ENCODE results near the gene EXD3. TPM values are rescaled to one million over a fixed set of nuclear protein-coding genes. Genes with fewer than 3 reads are reported as not detected.
A peak's percentile ranks its signal among the peaks of the same experiment; 100 is the strongest.

The EXD3 gene
- total and polyA plus RNA-seq, 2 donors from 2014 or later, result 18.9 to 44.5 TPM

- H3K9me3 ChIP-seq (ENCODE audit: control insufficient read depth in 2 of 3, insufficient read depth in 1 of 3, low read length in 3 of 3), result no peaks in the 10 kb centered on the region
- TF ChIP-seq, protein P1, sequence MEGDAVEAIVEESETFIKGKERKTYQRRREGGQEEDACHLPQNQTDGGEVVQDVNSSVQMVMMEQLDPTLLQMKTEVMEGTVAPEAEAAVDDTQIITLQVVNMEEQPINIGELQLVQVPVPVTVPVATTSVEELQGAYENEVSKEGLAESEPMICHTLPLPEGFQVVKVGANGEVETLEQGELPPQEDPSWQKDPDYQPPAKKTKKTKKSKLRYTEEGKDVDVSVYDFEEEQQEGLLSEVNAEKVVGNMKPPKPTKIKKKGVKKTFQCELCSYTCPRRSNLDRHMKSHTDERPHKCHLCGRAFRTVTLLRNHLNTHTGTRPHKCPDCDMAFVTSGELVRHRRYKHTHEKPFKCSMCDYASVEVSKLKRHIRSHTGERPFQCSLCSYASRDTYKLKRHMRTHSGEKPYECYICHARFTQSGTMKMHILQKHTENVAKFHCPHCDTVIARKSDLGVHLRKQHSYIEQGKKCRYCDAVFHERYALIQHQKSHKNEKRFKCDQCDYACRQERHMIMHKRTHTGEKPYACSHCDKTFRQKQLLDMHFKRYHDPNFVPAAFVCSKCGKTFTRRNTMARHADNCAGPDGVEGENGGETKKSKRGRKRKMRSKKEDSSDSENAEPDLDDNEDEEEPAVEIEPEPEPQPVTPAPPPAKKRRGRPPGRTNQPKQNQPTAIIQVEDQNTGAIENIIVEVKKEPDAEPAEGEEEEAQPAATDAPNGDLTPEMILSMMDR (IDR thresholded peaks at IDR 0.05; ENCODE audit: borderline replicate concordance, extremely low read depth, insufficient read depth), result no peak
- H3K27ac ChIP-seq (ENCODE audit: low read depth in 2 of 2, low read length in 2 of 2), result peak overlapping the region; percentile 17 to 43
- no peaks in the 10 kb centered on the region for H3K27me3 ChIP-seq (ENCODE audit: control insufficient read depth, insufficient read depth, low read length)
- DNase-seq (peak; percentile 18 to 86 (median 55)), FAIRE-seq (no peak)
- H3K9ac ChIP-seq (ENCODE audit: low read length in 3 of 3), result peak overlapping the region in 1 of 3 donors; percentile 34
- H3K36me3 ChIP-seq (ENCODE audit: control insufficient read depth in 2 of 3, insufficient read depth in 3 of 3, low read length in 3 of 3), result no peaks in the 10 kb centered on the region
- intact Hi-C loops (cut with DNase I), result no loop called here
- H3K4me3 ChIP-seq (ENCODE audit: low read length in 3 of 3), result peak overlapping the region in 2 of 3 donors; percentile 29 to 55
- H3K4me1 ChIP-seq (ENCODE audit: control insufficient read depth in 2 of 3, insufficient read depth in 2 of 3, low read depth in 1 of 3, low read length in 3 of 3), result peaks cover 0 to 28% (median 7%) of the 10 kb centered on the region in 3 donors
These were observed 35.5 kb upstream of the EXD3 start for GRCh38 chr9:137458194-137459151.

GRCh38 chr9:137457406-137458193 lies 34.6 kb upstream of the EXD3 start:
- H3K9me3 ChIP-seq (ENCODE audit: control insufficient read depth in 2 of 3, insufficient read depth in 1 of 3, low read length in 3 of 3), result no peaks in the 10 kb centered on the region
- DNase-seq (peak in 2 of 5 donors; percentile 68 to 77), FAIRE-seq (no peak)
- H3K4me1 ChIP-seq (ENCODE audit: control insufficient read depth in 2 of 3, insufficient read depth in 2 of 3, low read depth in 1 of 3, low read length in 3 of 3), result peaks cover 0 to 28% (median 7%) of the 10 kb centered on the region in 3 donors
- H3K4me3 ChIP-seq (ENCODE audit: low read length in 3 of 3), result peak overlapping the region in 1 of 3 donors; percentile 55
- intact Hi-C loops (cut with DNase I), result no loop called here
- no peaks in the 10 kb centered on the region for H3K36me3 ChIP-seq (ENCODE audit: control insufficient read depth in 2 of 3, insufficient read depth in 3 of 3, low read length in 3 of 3)
- H3K27me3 ChIP-seq (ENCODE audit: control insufficient read depth, insufficient read depth, low read length), result no peaks in the 10 kb centered on the region
- H3K9ac ChIP-seq (ENCODE audit: low read length in 3 of 3), result no peak overlapping the region
- H3K27ac ChIP-seq (ENCODE audit: low read depth in 2 of 2, low read length in 2 of 2), result peak overlapping the region in 1 of 2 donors; percentile 43
- TF ChIP-seq, protein P1 (IDR thresholded peaks at IDR 0.05; ENCODE audit: borderline replicate concordance, extremely low read depth, insufficient read depth), result no peak

DNA sequence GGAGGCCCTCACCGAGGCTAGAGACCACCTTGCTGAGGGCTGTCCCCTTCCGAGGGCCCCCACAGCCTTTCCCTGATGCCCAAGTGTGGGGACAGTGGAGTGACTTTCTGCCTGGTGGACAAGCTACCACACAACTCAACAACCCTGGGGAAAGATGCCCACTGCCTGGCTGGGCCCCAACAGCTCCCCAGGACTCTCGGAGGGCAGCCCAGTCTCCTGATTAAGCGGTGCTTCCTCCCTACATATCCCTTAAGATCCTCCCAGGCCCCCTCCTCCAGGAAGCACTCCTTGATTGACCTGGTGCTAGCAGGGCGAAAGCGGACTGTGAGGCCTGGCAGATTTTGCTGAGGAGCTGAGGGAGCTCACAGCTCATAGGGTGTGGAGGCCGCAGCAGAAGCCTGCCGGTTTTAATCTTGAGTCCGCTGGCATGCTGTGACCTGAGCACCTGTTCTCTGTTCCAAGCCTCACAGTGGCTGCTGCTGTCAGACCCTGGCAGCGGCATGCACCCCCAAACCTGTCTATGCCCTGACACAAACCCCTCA lies 34.0 kb upstream of the EXD3 start:
- H3K9ac ChIP-seq (ENCODE audit: low read length in 3 of 3), result no peak overlapping the region
- TF ChIP-seq, protein P1 (IDR thresholded peaks at IDR 0.05; ENCODE audit: borderline replicate concordance, extremely low read depth, insufficient read depth), result no peak
- H3K4me1 ChIP-seq (ENCODE audit: control insufficient read depth in 2 of 3, insufficient read depth in 2 of 3, low read depth in 1 of 3, low read length in 3 of 3), result peaks cover 0 to 28% (median 7%) of the 10 kb centered on the region in 3 donors
- no peaks in the 10 kb centered on the region for H3K36me3 ChIP-seq (ENCODE audit: control insufficient read depth in 2 of 3, insufficient read depth in 3 of 3, low read length in 3 of 3)
- intact Hi-C loops (cut with DNase I), result no loop called here
- DNase-seq (peak in 2 of 5 donors; percentile 55 to 61), FAIRE-seq (no peak)
- no peaks in the 10 kb centered on the region for H3K9me3 ChIP-seq (ENCODE audit: control insufficient read depth in 2 of 3, insufficient read depth in 1 of 3, low read length in 3 of 3)
- H3K4me3 ChIP-seq (ENCODE audit: low read length in 3 of 3), result no peak overlapping the region
- H3K27ac ChIP-seq (ENCODE audit: low read depth in 2 of 2, low read length in 2 of 2), result peak overlapping the region in 1 of 2 donors; percentile 71
- H3K27me3 ChIP-seq (ENCODE audit: control insufficient read depth, insufficient read depth, low read length), result no peaks in the 10 kb centered on the region
